ENCODE results near the gene FNDC3A.

- TF ChIP-seq, protein P1, sequence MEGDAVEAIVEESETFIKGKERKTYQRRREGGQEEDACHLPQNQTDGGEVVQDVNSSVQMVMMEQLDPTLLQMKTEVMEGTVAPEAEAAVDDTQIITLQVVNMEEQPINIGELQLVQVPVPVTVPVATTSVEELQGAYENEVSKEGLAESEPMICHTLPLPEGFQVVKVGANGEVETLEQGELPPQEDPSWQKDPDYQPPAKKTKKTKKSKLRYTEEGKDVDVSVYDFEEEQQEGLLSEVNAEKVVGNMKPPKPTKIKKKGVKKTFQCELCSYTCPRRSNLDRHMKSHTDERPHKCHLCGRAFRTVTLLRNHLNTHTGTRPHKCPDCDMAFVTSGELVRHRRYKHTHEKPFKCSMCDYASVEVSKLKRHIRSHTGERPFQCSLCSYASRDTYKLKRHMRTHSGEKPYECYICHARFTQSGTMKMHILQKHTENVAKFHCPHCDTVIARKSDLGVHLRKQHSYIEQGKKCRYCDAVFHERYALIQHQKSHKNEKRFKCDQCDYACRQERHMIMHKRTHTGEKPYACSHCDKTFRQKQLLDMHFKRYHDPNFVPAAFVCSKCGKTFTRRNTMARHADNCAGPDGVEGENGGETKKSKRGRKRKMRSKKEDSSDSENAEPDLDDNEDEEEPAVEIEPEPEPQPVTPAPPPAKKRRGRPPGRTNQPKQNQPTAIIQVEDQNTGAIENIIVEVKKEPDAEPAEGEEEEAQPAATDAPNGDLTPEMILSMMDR (IDR thresholded peaks at IDR 0.05), result no peak
- TF ChIP-seq POLR2A (IDR thresholded peaks at IDR 0.05), result no peak
Measured at GRCh38 chr13:48993150-48993549, 17.4 kb downstream of the FNDC3A start.
